Gastroesophageal sphincter (tissue), 4 donors: ENCODE measurements around the gene KLHL22. TPM values are rescaled to one million over a fixed set of nuclear protein-coding genes. Genes with fewer than 3 reads are reported as not detected.

Experiments
- ATAC-seq: fragments of 150-250 bp; one replicate; pipeline ENCODE4 v1.9.1; 2016; ENCODE audit warnings: mild to moderate bottlenecking, moderate library complexity
- H3K27ac ChIP-seq, 4 donors: fragments of 200-600 bp; sonication (generic) in 3 of 4; 1 replicate in 3 of 4; 2 replicates in 1 of 4; pipeline ENCODE4 v1.5.1; 2016 to 2019
- H3K27me3 ChIP-seq: fragments of 200-600 bp; sonication (generic); one replicate; pipeline ENCODE4 v1.5.1; 2019
- H3K36me3 ChIP-seq, 2 donors: fragments of 200-600 bp; sonication (generic); one replicate each; pipeline ENCODE4 v1.5.1; 2019; ENCODE audit warnings: control low read depth in 1 of 2
- H3K4me1 ChIP-seq, 3 donors: fragments of 200-600 bp; sonication (generic); 1 replicate in 2 of 3; 2 replicates in 1 of 3; pipeline ENCODE4 v1.5.1; 2016 to 2019; ENCODE audit warnings: control low read depth in 2 of 3
- H3K4me3 ChIP-seq, 2 donors: fragments of 200-600 bp; sonication (generic); one replicate each; pipeline ENCODE4 v1.5.1; 2019; ENCODE audit warnings: mild to moderate bottlenecking in 1 of 2, moderate library complexity in 1 of 2
- H3K9me3 ChIP-seq, 3 donors: fragments of 200-600 bp; sonication (generic); one replicate each; pipeline ENCODE4 v1.5.1; 2017 to 2019; ENCODE audit warnings: control low read depth in 2 of 3
- EP300 ChIP-seq: sonication (generic); formaldehyde crosslinking; IDR thresholded peaks from one replicate; pipeline ENCODE4 v1.6.1; 2017; ENCODE audit warnings: antibody characterized with exemption, mild to moderate bottlenecking
- POLR2A ChIP-seq, 2 donors: fragments of 450-650 bp; IDR thresholded peaks; one replicate each; pipeline ENCODE4 v1.6.1; 2017; ENCODE audit warnings: antibody characterized with exemption in 2 of 2, mild to moderate bottlenecking in 2 of 2, moderate library complexity in 1 of 2
- POLR2AphosphoS5 ChIP-seq: sonication (generic); formaldehyde crosslinking; IDR thresholded peaks from one replicate; pipeline ENCODE4 v1.6.1; 2017; ENCODE audit warnings: antibody characterized with exemption
- WGBS, 2 donors: methylation state at CpG; one replicate each; pipeline ENCODE4 v1.1.5; 2018; ENCODE audit warnings: low coverage in 1 of 2; 5-methylcytosine and 5-hydroxymethylcytosine counted together
- total RNA-seq, 4 donors: library from RNA; depleted of rRNA; stranded (reverse); fragments of >200 nt; gene quantifications; one replicate each; pipeline ENCODE4 v1.1.0, GENCODE V29; 2016
- TF ChIP-seq, protein P1 (sequence below), 4 experiments: fragments of 200-600 bp in 2 of 4; fragments of 450-650 bp in 2 of 4; sonication (generic) in 1 of 4; IDR thresholded peaks; one replicate each; pipeline ENCODE4 v1.5.1; 2017 to 2019; ENCODE audit warnings: antibody characterized with exemption in 4 of 4, mild to moderate bottlenecking in 2 of 4, moderate library complexity in 2 of 4

The KLHL22 gene
- total RNA-seq, 4 donors from 2014 or later = 25.0 to 44.5 (median 33.9) TPM

DNA sequence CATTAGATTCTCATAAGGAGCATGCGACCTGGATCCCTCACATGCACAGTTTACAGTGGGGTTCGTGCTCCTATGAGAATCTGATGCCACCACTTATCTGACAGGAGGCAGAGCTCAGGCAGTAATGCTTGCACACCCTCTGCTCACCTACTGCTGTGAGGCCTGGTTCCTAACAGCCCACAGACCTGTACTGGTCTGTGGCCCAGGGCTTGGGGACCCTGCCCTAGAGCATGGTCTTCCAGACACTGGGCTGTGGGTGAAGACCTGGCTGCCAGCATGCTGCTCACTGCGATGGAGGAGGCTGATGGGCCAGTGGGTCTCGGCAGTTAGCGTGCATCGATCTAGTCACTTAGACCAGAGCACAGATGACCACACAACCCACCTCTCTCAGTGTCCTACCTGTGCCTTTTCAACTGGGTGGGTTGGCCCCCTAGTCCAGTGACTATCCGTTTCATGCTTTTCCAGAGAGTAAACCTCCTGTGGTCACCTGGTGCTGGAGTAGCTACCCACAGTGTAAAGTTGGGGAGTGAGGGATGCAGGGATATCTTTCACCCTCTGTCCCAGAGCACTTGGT, 32.9 kb upstream of the KLHL22 start:
- Histone ChIP-seq H3K4me1 (peaks cover 4 to 81% (median 51%) of the 10 kb centered on the region in 3 donors), H3K27ac (no peak overlapping the region), H3K27me3 (no peaks in the 10 kb centered on the region), H3K4me3 (no peak overlapping the region), H3K9me3 (no peaks in the 10 kb centered on the region), H3K36me3 (peaks cover 0 to 18% of the 10 kb centered on the region in 2 donors)
- ATAC-seq = no peak
- TF ChIP-seq, protein P1, sequence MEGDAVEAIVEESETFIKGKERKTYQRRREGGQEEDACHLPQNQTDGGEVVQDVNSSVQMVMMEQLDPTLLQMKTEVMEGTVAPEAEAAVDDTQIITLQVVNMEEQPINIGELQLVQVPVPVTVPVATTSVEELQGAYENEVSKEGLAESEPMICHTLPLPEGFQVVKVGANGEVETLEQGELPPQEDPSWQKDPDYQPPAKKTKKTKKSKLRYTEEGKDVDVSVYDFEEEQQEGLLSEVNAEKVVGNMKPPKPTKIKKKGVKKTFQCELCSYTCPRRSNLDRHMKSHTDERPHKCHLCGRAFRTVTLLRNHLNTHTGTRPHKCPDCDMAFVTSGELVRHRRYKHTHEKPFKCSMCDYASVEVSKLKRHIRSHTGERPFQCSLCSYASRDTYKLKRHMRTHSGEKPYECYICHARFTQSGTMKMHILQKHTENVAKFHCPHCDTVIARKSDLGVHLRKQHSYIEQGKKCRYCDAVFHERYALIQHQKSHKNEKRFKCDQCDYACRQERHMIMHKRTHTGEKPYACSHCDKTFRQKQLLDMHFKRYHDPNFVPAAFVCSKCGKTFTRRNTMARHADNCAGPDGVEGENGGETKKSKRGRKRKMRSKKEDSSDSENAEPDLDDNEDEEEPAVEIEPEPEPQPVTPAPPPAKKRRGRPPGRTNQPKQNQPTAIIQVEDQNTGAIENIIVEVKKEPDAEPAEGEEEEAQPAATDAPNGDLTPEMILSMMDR (IDR thresholded peaks at IDR 0.05) = no peak
- TF ChIP-seq EP300 = no peak
- TF ChIP-seq POLR2AphosphoS5 = no peak
- TF ChIP-seq POLR2A (IDR thresholded peaks at IDR 0.05) = no peak
- WGBS, 2 donors = 100% methylated on average over 2 of the region's 7 CpGs; no CpG with 5 or more reads in 1 of the 2 donors

DNA sequence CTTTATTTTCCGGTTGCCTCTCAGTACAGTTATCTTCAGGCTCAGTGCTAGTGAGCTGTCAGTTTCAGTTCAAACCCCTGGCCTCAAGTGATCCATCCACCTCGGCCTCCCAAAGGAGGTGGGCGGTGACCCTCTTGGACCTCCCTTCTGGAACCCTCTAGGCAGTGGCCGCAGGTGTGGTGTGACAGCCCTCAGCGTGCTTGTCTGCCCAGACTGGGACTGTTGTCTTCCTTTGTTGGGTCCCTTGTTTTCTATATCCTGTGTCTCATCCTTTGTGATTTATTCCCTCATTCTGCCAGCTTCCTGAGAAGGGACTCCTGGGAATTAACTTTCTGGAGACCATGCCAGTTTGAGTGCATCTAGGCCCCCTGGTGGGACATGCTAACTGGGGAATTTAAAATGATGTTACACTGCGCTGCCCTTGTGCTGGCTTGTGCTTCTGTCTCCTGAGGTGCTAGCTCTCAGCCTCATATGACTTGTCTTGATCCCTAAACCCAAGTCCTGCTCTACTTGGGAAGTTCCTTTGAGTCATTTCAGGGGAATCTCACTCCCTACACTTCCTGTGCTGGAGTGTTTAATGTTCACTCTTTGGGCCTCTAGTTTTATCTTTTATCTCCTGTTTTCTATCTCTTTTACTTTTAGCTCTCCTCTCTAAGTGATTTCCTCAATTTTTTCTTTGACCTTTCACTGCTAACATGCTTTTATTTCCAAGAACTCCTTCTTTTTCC, 31.2 kb upstream of the KLHL22 start:
- 51 to 63% methylated on average over 5 to 6 of the region's 6 CpGs for WGBS, 2 donors
- H3K9me3 ChIP-seq = no peaks in the 10 kb centered on the region
- ATAC-seq = no peak
- no peaks in the 10 kb centered on the region for H3K27me3 ChIP-seq
- peaks cover 0 to 21% of the 10 kb centered on the region in 2 donors for H3K36me3 ChIP-seq
- peak overlapping the region in 1 of 4 donors; percentile 3 for H3K27ac ChIP-seq
- TF ChIP-seq POLR2AphosphoS5 = no peak
- TF ChIP-seq, protein P1 (IDR thresholded peaks at IDR 0.05) = no peak
- no peak for TF ChIP-seq POLR2A (IDR thresholded peaks at IDR 0.05)
- TF ChIP-seq EP300 = no peak
- H3K4me3 ChIP-seq = no peak overlapping the region
- H3K4me1 ChIP-seq = peaks cover 4 to 81% (median 48%) of the 10 kb centered on the region in 3 donors

- no peak for ATAC-seq
- H3K27ac ChIP-seq = no peak overlapping the region
- peaks cover 0 to 21% of the 10 kb centered on the region in 2 donors for H3K36me3 ChIP-seq
- H3K27me3 ChIP-seq = no peaks in the 10 kb centered on the region
- WGBS, 2 donors = 52% methylated on average over 4 of the region's 4 CpGs
- no peak for TF ChIP-seq POLR2AphosphoS5
- TF ChIP-seq POLR2A (IDR thresholded peaks at IDR 0.05) = no peak
- TF ChIP-seq, protein P1 (IDR thresholded peaks at IDR 0.05) = no peak
- no peak for TF ChIP-seq EP300
- no peaks in the 10 kb centered on the region for H3K9me3 ChIP-seq
- no peak overlapping the region for H3K4me3 ChIP-seq
- peaks cover 4 to 78% (median 42%) of the 10 kb centered on the region in 3 donors for H3K4me1 ChIP-seq
Measured at GRCh38 chr22:20526305-20526627, 30.7 kb upstream of the KLHL22 start.

- ATAC-seq = no peak
- 90 to 97% methylated on average over 2 to 6 of the region's 7 CpGs for WGBS, 2 donors
- no peaks in the 10 kb centered on the region for H3K9me3 ChIP-seq
- no peaks in the 10 kb centered on the region for H3K27me3 ChIP-seq
- peaks cover 0 to 27% of the 10 kb centered on the region in 2 donors for H3K36me3 ChIP-seq
- no peak overlapping the region for H3K27ac ChIP-seq
- TF ChIP-seq POLR2A (IDR thresholded peaks at IDR 0.05) (no peak), EP300 (no peak), POLR2AphosphoS5 (no peak)
- TF ChIP-seq, protein P1 (IDR thresholded peaks at IDR 0.05) = no peak
- no peak overlapping the region for H3K4me3 ChIP-seq
- peaks cover 0 to 72% (median 30%) of the 10 kb centered on the region in 3 donors for H3K4me1 ChIP-seq
Measured at GRCh38 chr22:20525048-20525447, 29.5 kb upstream of the KLHL22 start.

DNA sequence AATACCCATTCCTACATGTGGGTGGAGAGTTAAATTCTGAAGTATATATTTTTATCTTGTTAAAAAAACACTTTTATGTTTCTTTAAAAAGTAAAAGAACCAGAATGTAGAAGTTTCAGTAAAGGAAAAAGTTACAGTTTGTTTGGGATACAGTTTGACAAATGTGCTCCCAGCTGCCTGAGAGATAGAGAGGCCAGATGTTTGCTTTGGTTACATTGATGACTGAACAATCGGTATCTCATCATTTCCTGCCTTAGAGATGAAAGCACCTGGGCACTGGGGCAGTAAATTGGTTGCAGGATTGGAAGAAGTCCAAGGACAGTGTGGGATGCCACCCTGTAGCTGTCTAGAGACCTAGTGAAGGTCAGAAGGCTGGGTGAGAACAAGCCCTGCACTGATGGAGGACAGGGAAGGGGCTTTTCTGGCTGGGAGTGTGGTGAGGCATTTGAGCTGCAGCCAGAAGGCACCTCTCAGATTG, 28.4 kb upstream of the KLHL22 start:
- H3K27ac ChIP-seq = peak overlapping the region in 1 of 4 donors; percentile 26
- TF ChIP-seq, protein P1 (IDR thresholded peaks at IDR 0.05) = no peak
- TF ChIP-seq POLR2AphosphoS5 = no peak
- no peak for TF ChIP-seq EP300
- no peak for TF ChIP-seq POLR2A (IDR thresholded peaks at IDR 0.05)
- no peak overlapping the region for H3K4me3 ChIP-seq
- peaks cover 0 to 74% (median 26%) of the 10 kb centered on the region in 3 donors for H3K4me1 ChIP-seq
- H3K27me3 ChIP-seq = no peaks in the 10 kb centered on the region
- H3K36me3 ChIP-seq = peaks cover 0 to 37% of the 10 kb centered on the region in 2 donors
- H3K9me3 ChIP-seq = no peaks in the 10 kb centered on the region
- 0% methylated on average over 1 of the region's 1 CpG for WGBS, 2 donors
- no peak for ATAC-seq
